Lower lobe of right lung (tissue), 2 donors: ENCODE results near the gene HINT3. TPM values are rescaled to one million over a fixed set of nuclear protein-coding genes. Genes with fewer than 3 reads are reported as not detected.
A peak's percentile ranks its signal among the peaks of the same experiment; 100 is the strongest.

ENCODE experiments used
- ATAC-seq, 2 donors: fragments of 200-7000 bp; cut with Tn5 transposase; one replicate each; pipeline ENCODE4 v1.9.1; 2020 to 2022; ENCODE audit warnings: mild to moderate bottlenecking in 2 of 2, moderate library complexity in 2 of 2
- DNase-seq: peaks from one replicate; pipeline ENCODE4 v3.0.0-alpha.2; 2020
- H3K27ac ChIP-seq: fragments of 200-600 bp; one replicate; pipeline ENCODE4 v1.8.0; 2022
- H3K27me3 ChIP-seq: fragments of 200-600 bp; one replicate; pipeline ENCODE4 v1.8.0; 2022; ENCODE audit warnings: low read depth
- H3K36me3 ChIP-seq: fragments of 200-600 bp; one replicate; pipeline ENCODE4 v1.8.0; 2022; ENCODE audit warnings: mild to moderate bottlenecking
- H3K4me1 ChIP-seq: fragments of 200-600 bp; one replicate; pipeline ENCODE4 v1.8.0; 2022
- H3K4me3 ChIP-seq: fragments of 200-600 bp; one replicate; pipeline ENCODE4 v1.8.0; 2022; ENCODE audit warnings: mild to moderate bottlenecking
- H3K9me3 ChIP-seq: fragments of 200-600 bp; one replicate; pipeline ENCODE4 v1.8.0; 2022
- intact Hi-C: fragments of 100-400 bp; cut with DNase I; formaldehyde crosslinking; loops from one replicate; pipeline ENCODE4 v1.11.0; 2022
- total RNA-seq: library from RNA; stranded (reverse); fragmentation: NEBNext Ultra II Directional; extraction: Animal tissue kit (Norgen Biotek cat#: 25700); gene quantifications from one replicate; pipeline ENCODE4 v1.2.1, GENCODE V29; 2021
- TF ChIP-seq, protein P1 (sequence below): fragments of 200-600 bp; IDR thresholded peaks from one replicate; pipeline ENCODE4 v1.8.0; 2022; ENCODE audit warnings: antibody characterized with exemption, mild to moderate bottlenecking
- donor health status: DM: no; HTN: yes; CAD: no; lungs with severe emphysema.

HINT3 gene
- total RNA-seq, 1 donor from 2014 or later, result 28.3 TPM

DNA sequence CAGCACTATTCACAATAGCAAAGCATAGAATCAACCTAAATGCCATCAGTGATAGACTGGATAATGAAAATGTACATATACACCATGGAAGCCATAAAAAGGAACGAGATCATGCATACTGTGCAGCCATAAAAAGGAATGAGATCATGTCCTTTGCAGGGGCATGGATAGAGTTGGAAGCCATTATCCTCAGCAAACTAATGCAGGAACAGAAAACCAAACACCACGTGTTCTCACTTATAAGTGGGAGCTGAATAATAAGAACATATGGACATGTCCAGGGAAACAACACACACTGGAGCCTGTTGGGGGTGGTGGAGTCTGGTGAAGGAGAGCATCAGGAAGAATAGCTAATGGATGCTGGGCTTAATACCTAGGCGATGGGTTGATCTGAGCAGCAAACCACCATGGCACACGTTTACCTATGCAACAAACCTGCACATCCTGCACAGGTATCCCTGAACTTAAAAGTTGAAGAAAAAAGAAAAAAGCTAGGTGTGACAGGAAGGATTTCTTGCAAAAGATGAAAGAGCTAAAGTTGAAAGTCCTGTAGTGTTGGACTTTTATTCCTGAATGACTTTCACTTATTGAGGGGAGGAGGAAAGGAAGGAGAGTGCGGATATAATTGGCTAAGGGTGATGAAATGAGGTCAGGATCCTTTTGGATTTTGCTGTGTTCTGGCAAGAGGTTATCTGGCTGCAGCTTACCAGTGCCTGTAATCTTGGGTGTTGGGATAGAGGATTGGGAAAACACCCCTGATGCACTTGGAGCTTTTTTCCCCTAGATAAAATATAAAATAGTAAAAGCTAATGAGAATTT lies 38.3 kb downstream of the HINT3 start:
- no peak for DNase-seq
- H3K27ac ChIP-seq, result no peak overlapping the region
- TF ChIP-seq, protein P1, sequence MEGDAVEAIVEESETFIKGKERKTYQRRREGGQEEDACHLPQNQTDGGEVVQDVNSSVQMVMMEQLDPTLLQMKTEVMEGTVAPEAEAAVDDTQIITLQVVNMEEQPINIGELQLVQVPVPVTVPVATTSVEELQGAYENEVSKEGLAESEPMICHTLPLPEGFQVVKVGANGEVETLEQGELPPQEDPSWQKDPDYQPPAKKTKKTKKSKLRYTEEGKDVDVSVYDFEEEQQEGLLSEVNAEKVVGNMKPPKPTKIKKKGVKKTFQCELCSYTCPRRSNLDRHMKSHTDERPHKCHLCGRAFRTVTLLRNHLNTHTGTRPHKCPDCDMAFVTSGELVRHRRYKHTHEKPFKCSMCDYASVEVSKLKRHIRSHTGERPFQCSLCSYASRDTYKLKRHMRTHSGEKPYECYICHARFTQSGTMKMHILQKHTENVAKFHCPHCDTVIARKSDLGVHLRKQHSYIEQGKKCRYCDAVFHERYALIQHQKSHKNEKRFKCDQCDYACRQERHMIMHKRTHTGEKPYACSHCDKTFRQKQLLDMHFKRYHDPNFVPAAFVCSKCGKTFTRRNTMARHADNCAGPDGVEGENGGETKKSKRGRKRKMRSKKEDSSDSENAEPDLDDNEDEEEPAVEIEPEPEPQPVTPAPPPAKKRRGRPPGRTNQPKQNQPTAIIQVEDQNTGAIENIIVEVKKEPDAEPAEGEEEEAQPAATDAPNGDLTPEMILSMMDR, result no peak
- H3K4me1 ChIP-seq, result peaks cover 8% of the 10 kb centered on the region
- H3K4me3 ChIP-seq, result no peak overlapping the region
- H3K36me3 ChIP-seq, result peaks cover 21% of the 10 kb centered on the region
- peak in 1 of 2 donors; percentile 13 for ATAC-seq
- H3K9me3 ChIP-seq, result no peaks in the 10 kb centered on the region
- H3K27me3 ChIP-seq, result no peaks in the 10 kb centered on the region
- intact Hi-C loops, result no loop called here

DNA sequence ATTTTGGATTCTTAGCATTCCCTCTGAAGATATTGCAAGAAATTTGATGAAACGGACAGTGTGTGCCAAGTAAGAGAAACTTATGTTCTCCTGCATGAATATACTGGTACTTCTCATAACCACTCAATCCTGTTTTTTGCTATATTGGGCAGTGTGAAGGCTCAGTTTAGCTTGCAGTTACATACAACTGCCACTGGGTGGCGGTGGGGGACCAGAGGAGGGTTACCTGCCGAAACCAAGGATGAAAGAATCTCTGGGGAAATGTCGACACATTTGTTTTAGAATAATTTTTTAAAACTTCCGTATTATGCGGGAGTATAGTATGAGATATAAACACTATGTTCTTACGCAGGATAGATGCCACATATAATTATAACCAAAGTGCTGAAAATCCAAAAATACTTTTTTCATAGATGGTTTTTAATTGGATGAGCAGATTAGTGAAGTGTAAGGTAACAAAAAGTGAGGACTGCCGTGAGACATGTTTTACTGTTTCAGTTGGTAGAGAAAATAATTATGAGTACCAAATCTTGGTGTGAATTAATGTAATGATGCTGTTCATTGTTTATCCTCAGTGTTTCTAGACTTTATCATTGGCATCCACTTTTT lies 39.5 kb downstream of the HINT3 start:
- TF ChIP-seq, protein P1, result peak; percentile 94
- Histone ChIP-seq H3K36me3 (peaks cover 30% of the 10 kb centered on the region), H3K4me3 (no peak overlapping the region), H3K4me1 (peaks cover 8% of the 10 kb centered on the region), H3K27ac (no peak overlapping the region), H3K27me3 (no peaks in the 10 kb centered on the region), H3K9me3 (no peaks in the 10 kb centered on the region)
- intact Hi-C loops, result no loop called here
- DNase-seq (peak; percentile 66), ATAC-seq (peak; percentile 95 to 96)

DNA sequence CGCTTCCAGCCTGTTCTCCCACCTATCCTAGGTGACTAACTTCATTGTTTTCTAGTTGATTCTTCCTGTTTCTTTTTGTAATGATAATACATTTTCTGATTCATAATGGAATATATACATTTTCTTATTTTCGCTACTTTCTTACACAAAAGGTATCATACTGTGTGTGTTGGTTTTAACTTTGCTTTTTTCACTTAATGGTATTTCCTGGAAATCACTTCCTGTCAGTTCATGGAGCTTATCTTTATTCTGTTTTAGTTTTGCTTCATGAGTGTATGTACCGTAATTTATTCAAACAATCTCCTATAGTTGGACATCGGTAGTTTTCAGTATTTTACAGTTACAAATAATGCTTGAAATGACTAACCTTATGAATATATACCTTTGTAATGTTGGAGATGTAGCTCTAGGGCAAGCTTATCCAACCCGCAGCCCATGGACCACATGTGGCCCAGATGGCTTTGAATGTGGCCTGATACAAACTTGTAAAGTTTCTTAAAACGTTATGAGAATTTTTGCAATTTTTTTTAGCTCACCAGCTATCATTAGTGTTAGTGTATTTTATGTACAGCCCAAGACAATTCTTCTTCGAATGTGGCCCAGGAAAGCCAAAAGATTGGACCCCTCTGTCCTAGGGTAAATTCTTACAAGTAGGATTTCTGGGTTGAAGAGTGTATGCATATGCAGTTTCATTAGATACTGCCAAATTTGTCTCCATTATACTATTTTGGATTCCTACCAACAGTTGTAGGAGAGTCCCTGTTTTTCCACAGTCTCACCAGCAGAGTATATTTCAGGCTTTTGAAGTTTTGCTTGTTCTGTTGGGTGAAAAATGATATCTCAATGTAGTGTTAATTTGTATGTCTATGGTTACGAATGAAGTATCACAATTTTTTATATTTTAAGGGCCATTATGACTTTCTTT lies 46.4 kb downstream of the HINT3 start:
- H3K4me3 ChIP-seq, result no peak overlapping the region
- no peak overlapping the region for H3K27ac ChIP-seq
- ATAC-seq (no peak), DNase-seq (no peak)
- no peaks in the 10 kb centered on the region for H3K4me1 ChIP-seq
- intact Hi-C loops, result no loop called here
- no peaks in the 10 kb centered on the region for H3K27me3 ChIP-seq
- peaks cover 43% of the 10 kb centered on the region for H3K36me3 ChIP-seq
- H3K9me3 ChIP-seq, result no peaks in the 10 kb centered on the region
- TF ChIP-seq, protein P1, result no peak

DNA sequence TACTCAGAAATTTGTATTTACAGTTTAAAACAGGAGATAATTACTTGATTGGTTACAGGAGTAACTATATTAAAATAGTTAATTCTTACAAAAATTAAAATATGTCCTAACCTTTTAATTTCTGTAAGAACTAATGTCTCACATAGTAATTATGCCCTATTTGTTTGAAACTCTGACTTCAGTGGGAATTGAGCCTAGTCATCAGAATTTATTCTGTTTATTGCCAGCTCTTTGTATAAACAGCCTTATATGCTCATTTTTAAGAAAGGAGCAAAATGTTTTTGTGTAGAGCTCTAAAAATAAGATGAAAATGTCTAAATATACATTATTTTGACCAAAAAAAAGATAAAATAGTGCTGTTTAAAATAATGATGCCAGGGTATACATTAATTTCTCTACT lies 51.2 kb downstream of the HINT3 start:
- intact Hi-C loops, result no loop called here
- H3K4me1 ChIP-seq, result no peaks in the 10 kb centered on the region
- H3K4me3 ChIP-seq, result no peak overlapping the region
- H3K9me3 ChIP-seq, result no peaks in the 10 kb centered on the region
- TF ChIP-seq, protein P1, result no peak
- no peak for DNase-seq
- no peak overlapping the region for H3K27ac ChIP-seq
- ATAC-seq, result no peak
- peaks cover 56% of the 10 kb centered on the region for H3K36me3 ChIP-seq
- H3K27me3 ChIP-seq, result no peaks in the 10 kb centered on the region

DNA sequence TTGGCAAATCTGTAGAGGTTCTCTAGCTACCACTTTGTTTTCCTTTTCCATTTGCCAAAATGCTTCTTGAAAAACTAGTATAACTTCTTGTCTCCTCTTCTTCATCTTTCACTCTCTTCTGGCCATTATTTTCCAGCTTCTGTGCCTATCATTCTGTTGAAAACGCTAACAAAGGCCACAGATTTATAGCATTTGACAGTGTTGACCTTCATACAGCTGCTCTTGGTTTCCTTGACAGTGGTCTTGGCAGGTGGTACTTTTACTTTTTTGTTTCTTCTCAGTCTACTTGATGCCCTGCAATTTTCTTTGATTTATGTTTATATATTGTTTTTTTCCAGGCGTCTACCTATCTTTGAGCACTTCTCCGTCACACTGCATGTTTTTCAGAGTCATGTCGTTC lies 53.5 kb downstream of the HINT3 start:
- ATAC-seq, result no peak
- H3K36me3 ChIP-seq, result peaks cover 78% of the 10 kb centered on the region

More for the DNA sequence above, 53.5 kb downstream of the HINT3 start:
- Histone ChIP-seq H3K4me3 (no peak overlapping the region), H3K4me1 (no peaks in the 10 kb centered on the region), H3K27me3 (no peaks in the 10 kb centered on the region), H3K9me3 (no peaks in the 10 kb centered on the region), H3K27ac (no peak overlapping the region)
- TF ChIP-seq, protein P1, result no peak
- DNase-seq, result no peak
- intact Hi-C loops, result no loop called here
